Kidney capillary endothelial cell (primary cell): Measurements from ENCODE around the gene VPS9D1.
A peak's percentile ranks its signal among the peaks of the same experiment; 100 is the strongest.
"Not testable (repeated sequence)": the region's sequence is repeated elsewhere in the genome, so short reads cannot be mapped to it uniquely, and the experiment has no call there.

Experiments used
- DNase-seq: peaks from one replicate; pipeline ENCODE4 v3.0.0-alpha.2; 2018; ENCODE audit warnings: low spot score

VPS9D1 gene

GRCh38 chr16:89693931-89694783, 26.5 kb downstream of the VPS9D1 start:
- no peak for DNase-seq

- DNase-seq = no peak
Observed at GRCh38 chr16:89693289-89693731, 27.4 kb downstream of the VPS9D1 start.

- no peak for DNase-seq
Observed at GRCh38 chr16:89691986-89692569, 28.6 kb downstream of the VPS9D1 start.

GRCh38 chr16:89691231-89691985, 29.3 kb downstream of the VPS9D1 start:
- no peak for DNase-seq

GRCh38 chr16:89690392-89690901, 30.3 kb downstream of the VPS9D1 start:
- no peak for DNase-seq

GRCh38 chr16:89689621-89690020, 31.1 kb downstream of the VPS9D1 start:
- DNase-seq = not testable (repeated sequence)

- DNase-seq = no peak
Observed at GRCh38 chr16:89689142-89689541, 31.6 kb downstream of the VPS9D1 start.

GRCh38 chr16:89688395-89688794, 32.3 kb downstream of the VPS9D1 start:
- no peak for DNase-seq

GRCh38 chr16:89687092-89687940, 33.4 kb downstream of the VPS9D1 start:
- DNase-seq = peak; percentile 30

GRCh38 chr16:89686520-89687091, 34.1 kb downstream of the VPS9D1 start, which contains the start of gene CDK10:
Gene CDK10, plus strand, starts transcription at chr16:89686689. Its CDS starts 22 bp downstream, at chr16:89686711.
- peak; percentile 89 for DNase-seq

GRCh38 chr16:89685916-89686315, 34.8 kb downstream of the VPS9D1 start:
- no peak for DNase-seq

GRCh38 chr16:89678258-89678657, 42.4 kb downstream of the VPS9D1 start:
- no peak for DNase-seq

GRCh38 chr16:89672177-89672941, 48.3 kb downstream of the VPS9D1 start:
- no peak for DNase-seq

- DNase-seq = not testable (repeated sequence)
Observed at GRCh38 chr16:89671565-89671964, 49.1 kb downstream of the VPS9D1 start.

GRCh38 chr16:89670496-89671431, 49.9 kb downstream of the VPS9D1 start:
- no peak for DNase-seq

- DNase-seq = no peak
Observed at GRCh38 chr16:89669755-89670154, 50.9 kb downstream of the VPS9D1 start.

GRCh38 chr16:89668790-89669158, 51.9 kb downstream of the VPS9D1 start:
- DNase-seq = no peak

- no peak for DNase-seq
Observed at GRCh38 chr16:89667633-89668032, 53.1 kb downstream of the VPS9D1 start.

- not testable (repeated sequence) for DNase-seq
Observed at GRCh38 chr16:89667000-89667399, 53.7 kb downstream of the VPS9D1 start.
